GM23248 (cell line): ENCODE measurements around the gene SGPP2.
"Not testable (repeated sequence)": the region's sequence is repeated elsewhere in the genome, so short reads cannot be mapped to it uniquely, and the experiment has no call there.

Experiments used
- EZH2 ChIP-seq: fragments of 200-600 bp; sonication (generic); IDR thresholded peaks from 2 replicates; pipeline ENCODE4 v1.6.1; 2018; ENCODE audit warnings: antibody characterized with exemption, mild to moderate bottlenecking; ENCODE audit not compliant: insufficient read depth, poor library complexity, severe bottlenecking
- EZH2phosphoT487 ChIP-seq: fragments of 200-600 bp; sonication (generic); IDR thresholded peaks from 2 replicates; pipeline ENCODE4 v1.6.1; 2018; ENCODE audit warnings: antibody characterized with exemption, moderate library complexity, mild to moderate bottlenecking, low read depth; ENCODE audit not compliant: insufficient read depth

DNA sequence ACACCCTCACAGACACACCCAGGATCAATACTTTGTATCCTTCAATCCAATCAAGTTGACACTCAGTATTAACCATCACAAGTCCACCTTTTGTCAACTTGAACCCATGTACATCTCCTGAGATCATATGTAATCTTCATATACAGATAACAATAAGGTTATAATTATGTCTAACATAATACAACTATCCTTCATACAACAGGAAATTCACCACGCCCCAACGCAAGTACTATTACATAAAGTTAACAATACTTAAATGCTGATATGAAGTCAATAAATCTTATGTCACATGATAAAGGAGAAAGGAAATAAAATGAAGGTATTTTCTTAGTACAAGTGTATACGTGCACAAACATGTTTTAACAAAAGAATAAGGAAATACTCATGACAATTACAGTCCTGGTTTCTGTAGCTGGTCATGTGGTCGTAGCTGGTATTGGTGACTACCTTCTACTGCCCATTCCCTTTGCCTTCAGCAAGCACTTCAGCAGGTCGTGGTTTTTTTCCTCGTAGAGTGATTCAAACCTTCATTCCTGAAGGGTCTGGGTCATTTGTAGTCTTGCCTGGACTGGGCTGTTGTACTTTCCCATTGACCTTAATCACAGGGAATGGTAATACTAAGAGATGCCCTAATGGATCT is 11.2 kb downstream of the SGPP2 start:
- TF ChIP-seq EZH2, EZH2phosphoT487: not testable (repeated sequence)
